PC-9 (cell line): ENCODE measurements around the gene DDR2. TPM values are rescaled to one million over a fixed set of nuclear protein-coding genes. Genes with fewer than 3 reads are reported as not detected.

ENCODE experiments used
- BruUV-seq: library from RNA; stranded (reverse); fragments of 400-500 nt; replicated peaks from 2 replicates; lab custom pipeline; 2021; lab: Mats Ljungman, UMichigan
- CTCF ChIA-PET: fragments of 300-600 bp; sonication (Branson Sonifier 250); formaldehyde crosslinking; loops from one replicate; lab custom pipeline; 2022; ENCODE audit warnings: antibody characterized with exemption; lab: Charles Lee
- POLR2A ChIA-PET: fragments of 300-600 bp; sonication (Branson Sonifier 250); formaldehyde crosslinking; loops from one replicate; lab custom pipeline; 2022; ENCODE audit warnings: antibody characterized with exemption; ENCODE audit not compliant: unreplicated experiment; lab: Charles Lee
- DNase-seq, 2 experiments: peaks; one replicate each; pipeline versions ENCODE4 v3.0.0 to v3.0.0-alpha.2; 2015 to 2022; ENCODE audit warnings: mixed read lengths in 1 of 2
- H2AFZ ChIP-seq: fragments of 200-600 bp; sonication (generic); 2 replicates; pipeline ENCODE4 v1.8.1; 2017; ENCODE audit warnings: antibody characterized with exemption
- H3F3A ChIP-seq: fragments of 200-600 bp; sonication (generic); 2 replicates; pipeline ENCODE4 v1.8.1; 2017; ENCODE audit warnings: antibody characterized with exemption, mild to moderate bottlenecking, low read depth; ENCODE audit not compliant: insufficient read depth
- H3K27ac ChIP-seq: fragments of 200-600 bp; sonication (generic); 2 replicates; pipeline ENCODE4 v1.6.1; 2016; ENCODE audit warnings: mixed run types
- H3K27me3 ChIP-seq: fragments of 200-600 bp; sonication (generic); 2 replicates; pipeline ENCODE4 v1.6.1; 2016; ENCODE audit warnings: low read depth, mixed run types; ENCODE audit not compliant: insufficient read depth
- H3K36me3 ChIP-seq: fragments of 200-600 bp; sonication (generic); 2 replicates; pipeline ENCODE4 v1.6.1; 2016; ENCODE audit warnings: low read depth, mixed run types
- H3K4me1 ChIP-seq: fragments of 200-600 bp; sonication (generic); replicated peaks from 2 replicates; pipeline ENCODE4 v1.6.1; 2016; ENCODE audit warnings: mixed run types; ENCODE audit not compliant: insufficient read depth
- H3K4me2 ChIP-seq: fragments of 200-600 bp; sonication (generic); 2 replicates; pipeline ENCODE4 v1.6.1; 2017; ENCODE audit warnings: mixed run types
- H3K4me3 ChIP-seq: fragments of 200-600 bp; sonication (generic); 2 replicates; pipeline ENCODE4 v1.6.1; 2016; ENCODE audit warnings: mixed run types
- H3K79me2 ChIP-seq: fragments of 200-600 bp; sonication (generic); 2 replicates; pipeline ENCODE4 v1.6.1; 2017; ENCODE audit warnings: low read depth, mixed run types
- H3K9me2 ChIP-seq: fragments of 200-600 bp; sonication (generic); 2 replicates; pipeline ENCODE4 v1.8.1; 2017; ENCODE audit warnings: mild to moderate bottlenecking; ENCODE audit not compliant: insufficient read depth
- H3K9me3 ChIP-seq: fragments of 200-600 bp; sonication (generic); 2 replicates; pipeline ENCODE4 v1.8.1; 2016; ENCODE audit warnings: low read depth; ENCODE audit not compliant: insufficient read depth
- H4K20me1 ChIP-seq: fragments of 200-600 bp; sonication (generic); 2 replicates; pipeline ENCODE4 v1.8.1; 2017; ENCODE audit not compliant: insufficient read depth
- EZH2 ChIP-seq: fragments of 200-600 bp; sonication (generic); IDR thresholded peaks from 2 replicates; pipeline ENCODE4 v1.8.0; 2017; ENCODE audit warnings: antibody characterized with exemption, low read depth
- intact Hi-C: fragments of 100-400 bp; cut with micrococcal nuclease; formaldehyde crosslinking; loops from one replicate; pipeline ENCODE4 v1.10.0; 2022; ENCODE audit not compliant: unreplicated experiment
- total RNA-seq: library from RNA; stranded (reverse); gene quantifications from 2 replicates; pipeline ENCODE4 v1.2.3, GENCODE V29; 2021
- TF ChIP-seq, protein P1 (sequence below): fragments of 200-600 bp; sonication (generic); conservative IDR thresholded peaks from 2 replicates; pipeline ENCODE4 v1.6.1; 2017; ENCODE audit warnings: mixed run types, antibody characterized with exemption, mild to moderate bottlenecking, moderate library complexity

Gene DDR2
- total RNA-seq, 1 experiment from 2014 or later: 0.35 TPM

DNA sequence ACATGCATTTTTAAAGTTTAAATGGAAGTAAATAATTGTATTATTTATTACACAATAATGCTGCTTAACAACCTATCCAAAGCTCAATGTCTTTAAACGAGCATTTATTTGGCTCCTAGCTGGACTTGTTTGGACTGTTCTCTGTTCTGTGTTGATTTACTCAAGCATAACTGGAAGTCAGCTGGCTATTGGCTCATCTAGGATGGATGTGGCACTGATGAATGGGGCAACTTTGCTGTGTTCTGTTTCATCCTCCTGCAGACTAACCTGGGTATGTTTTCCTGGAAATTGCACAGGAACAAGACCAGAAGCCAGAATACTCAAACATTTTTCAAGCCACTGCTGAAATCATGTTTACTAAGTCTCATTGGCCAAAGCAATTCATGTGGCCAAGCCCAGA lies 87.4 kb downstream of the DDR2 start:
- no peak for DNase-seq
- no peaks in the 10 kb centered on the region for H3K9me3 ChIP-seq
- no peak overlapping the region for H2AFZ ChIP-seq
- H3K36me3 ChIP-seq: no peaks in the 10 kb centered on the region
- TF ChIP-seq EZH2: no peak
- TF ChIP-seq, protein P1, sequence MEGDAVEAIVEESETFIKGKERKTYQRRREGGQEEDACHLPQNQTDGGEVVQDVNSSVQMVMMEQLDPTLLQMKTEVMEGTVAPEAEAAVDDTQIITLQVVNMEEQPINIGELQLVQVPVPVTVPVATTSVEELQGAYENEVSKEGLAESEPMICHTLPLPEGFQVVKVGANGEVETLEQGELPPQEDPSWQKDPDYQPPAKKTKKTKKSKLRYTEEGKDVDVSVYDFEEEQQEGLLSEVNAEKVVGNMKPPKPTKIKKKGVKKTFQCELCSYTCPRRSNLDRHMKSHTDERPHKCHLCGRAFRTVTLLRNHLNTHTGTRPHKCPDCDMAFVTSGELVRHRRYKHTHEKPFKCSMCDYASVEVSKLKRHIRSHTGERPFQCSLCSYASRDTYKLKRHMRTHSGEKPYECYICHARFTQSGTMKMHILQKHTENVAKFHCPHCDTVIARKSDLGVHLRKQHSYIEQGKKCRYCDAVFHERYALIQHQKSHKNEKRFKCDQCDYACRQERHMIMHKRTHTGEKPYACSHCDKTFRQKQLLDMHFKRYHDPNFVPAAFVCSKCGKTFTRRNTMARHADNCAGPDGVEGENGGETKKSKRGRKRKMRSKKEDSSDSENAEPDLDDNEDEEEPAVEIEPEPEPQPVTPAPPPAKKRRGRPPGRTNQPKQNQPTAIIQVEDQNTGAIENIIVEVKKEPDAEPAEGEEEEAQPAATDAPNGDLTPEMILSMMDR: no peak
- no peaks in the 10 kb centered on the region for H3K79me2 ChIP-seq
- no peaks in the 10 kb centered on the region for H3K27me3 ChIP-seq
- CTCF ChIA-PET: no interaction called here
- no peak overlapping the region for H3K27ac ChIP-seq
- H3K4me2 ChIP-seq: no peak overlapping the region
- H3K4me1 ChIP-seq: no peaks in the 10 kb centered on the region
- intact Hi-C loops: loop anchor here (10.0 kb wide), 1 partner anchor 85 kb away; the partner anchor contains the start of gene DDR2
- no peaks in the 10 kb centered on the region; the same call in 1 of the 2 replicates for H3K9me2 ChIP-seq
- BruUV-seq: no TSS peak
- POLR2A ChIA-PET: no interaction called here
- no peak overlapping the region for H3K4me3 ChIP-seq
- H4K20me1 ChIP-seq: no peaks in the 10 kb centered on the region
- no peaks in the 10 kb centered on the region for H3F3A ChIP-seq

DNA sequence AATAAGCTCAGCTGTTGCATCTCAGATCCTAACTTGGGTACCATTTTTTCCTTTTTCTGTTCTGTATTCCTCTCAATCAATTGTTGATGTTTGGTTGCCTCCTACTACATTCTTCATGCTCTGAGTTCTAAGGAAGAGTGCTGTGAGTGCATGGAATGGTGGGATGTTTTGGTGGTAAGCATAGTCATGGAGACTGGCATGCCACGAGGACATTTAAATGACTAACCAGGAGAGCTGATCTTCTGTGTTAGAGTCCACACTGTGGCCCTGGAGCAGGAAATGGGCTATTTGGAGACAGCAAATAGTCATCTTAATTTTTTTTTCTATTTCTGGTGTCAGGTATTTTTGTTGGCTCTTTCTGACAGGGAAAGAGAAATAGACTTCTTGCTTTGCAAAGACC lies 88.7 kb downstream of the DDR2 start:
- POLR2A ChIA-PET: no interaction called here
- TF ChIP-seq, protein P1: no peak
- no peak for TF ChIP-seq EZH2
- Histone ChIP-seq H3K4me2 (no peak overlapping the region), H3K4me3 (no peak overlapping the region), H3K27ac (no peak overlapping the region), H3K9me3 (no peaks in the 10 kb centered on the region), H3K79me2 (no peaks in the 10 kb centered on the region), H4K20me1 (no peaks in the 10 kb centered on the region), H3K36me3 (no peaks in the 10 kb centered on the region), H3K27me3 (no peaks in the 10 kb centered on the region), H3K9me2 (no peaks in the 10 kb centered on the region; the same call in 1 of the 2 replicates), H3K4me1 (no peaks in the 10 kb centered on the region), H2AFZ (no peak overlapping the region), H3F3A (no peaks in the 10 kb centered on the region)
- CTCF ChIA-PET: no interaction called here
- no TSS peak for BruUV-seq
- no peak for DNase-seq
- intact Hi-C loops: loop anchor here (10.0 kb wide), 1 partner anchor 86 kb away; the partner anchor contains the start of gene DDR2

DNA sequence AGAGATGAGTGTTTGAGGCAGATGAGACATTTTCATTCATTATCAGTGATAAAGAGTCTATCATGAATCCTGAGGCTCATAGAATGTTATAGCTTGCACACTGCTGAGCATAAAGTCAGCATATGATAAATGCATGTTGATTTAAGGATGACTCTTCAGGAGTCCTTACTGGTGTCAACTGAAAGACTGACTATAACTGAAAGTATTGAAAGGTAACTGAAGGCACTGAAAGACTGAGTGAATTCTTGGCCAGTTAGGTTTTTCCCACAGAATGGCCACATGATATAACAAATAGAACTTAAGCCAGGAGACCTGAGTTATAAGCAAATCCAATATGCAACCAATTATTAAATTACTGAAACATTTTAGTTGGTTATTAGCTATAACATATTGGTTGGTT lies 89.2 kb downstream of the DDR2 start:
- H2AFZ ChIP-seq: no peak overlapping the region
- H3K27ac ChIP-seq: no peak overlapping the region
- intact Hi-C loops: loop anchor here (10.0 kb wide), 1 partner anchor 87 kb away; the partner anchor contains the start of gene DDR2
- TF ChIP-seq, protein P1: no peak
- TF ChIP-seq EZH2: no peak
- H4K20me1 ChIP-seq: no peaks in the 10 kb centered on the region
- POLR2A ChIA-PET: no interaction called here
- H3K27me3 ChIP-seq: no peaks in the 10 kb centered on the region
- no peaks in the 10 kb centered on the region for H3K79me2 ChIP-seq
- H3K36me3 ChIP-seq: no peaks in the 10 kb centered on the region
- H3K9me2 ChIP-seq: no peaks in the 10 kb centered on the region; the same call in 1 of the 2 replicates
- DNase-seq: no peak
- H3K9me3 ChIP-seq: no peaks in the 10 kb centered on the region
- no peak overlapping the region for H3K4me2 ChIP-seq
- CTCF ChIA-PET: no interaction called here
- BruUV-seq: no TSS peak
- H3K4me1 ChIP-seq: no peaks in the 10 kb centered on the region
- H3K4me3 ChIP-seq: no peak overlapping the region
- H3F3A ChIP-seq: no peaks in the 10 kb centered on the region
